CD4-positive, alpha-beta T cell (primary cell): ENCODE results near the gene SLC4A2. TPM values are rescaled to one million over a fixed set of nuclear protein-coding genes. Genes with fewer than 3 reads are reported as not detected.

Source experiments
- ATAC-seq: fragments of 200-7000 bp; cut with Tn5 transposase; one replicate; pipeline ENCODE4 v1.10.0; 2022; ENCODE audit warnings: mild to moderate bottlenecking; ENCODE audit not compliant: poor library complexity
- CTCF ChIA-PET: fragments of 350-600 bp; sonication (Branson Sonifier 250); formaldehyde crosslinking; loops from one replicate; lab custom pipeline; 2021; ENCODE audit warnings: antibody characterized with exemption, inconsistent platforms; lab: Charles Lee
- POLR2A ChIA-PET: fragments of 350-600 bp; sonication (Branson Sonifier 250); formaldehyde crosslinking; loops from one replicate; lab custom pipeline; 2021; ENCODE audit warnings: antibody characterized with exemption, inconsistent platforms; lab: Charles Lee
- DNase-seq, 14 experiments: peaks; one replicate each; pipeline ENCODE4 v3.0.0-alpha.2; 2013 to 2020; ENCODE audit warnings: mixed read lengths in 2 of 14
- H3K27ac ChIP-seq, 2 donors: one replicate each; pipeline versions ENCODE4 v1.5.1 to v1.7.0; 2013; ENCODE audit warnings: low read length in 2 of 2, low read depth in 1 of 2, mild to moderate bottlenecking in 1 of 2
- H3K27me3 ChIP-seq, 2 experiments: 1 replicate in 1 of 2; 2 replicates in 1 of 2; pipeline versions ENCODE4 v1.6.1 to v1.7.0; 2013; ENCODE audit warnings: low read length in 2 of 2, control low read depth in 1 of 2, mild to moderate bottlenecking in 1 of 2, moderate library complexity in 1 of 2; ENCODE audit not compliant: insufficient read depth in 2 of 2, control insufficient read depth in 1 of 2
- H3K36me3 ChIP-seq: one replicate; pipeline ENCODE4 v1.6.1; 2013; ENCODE audit warnings: low read length, control low read depth; ENCODE audit not compliant: insufficient read depth
- H3K4me1 ChIP-seq: one replicate; pipeline ENCODE4 v1.6.1; 2013; ENCODE audit warnings: low read length, control low read depth; ENCODE audit not compliant: insufficient read depth
- H3K4me3 ChIP-seq: one replicate; pipeline ENCODE4 v1.5.1; 2013; ENCODE audit warnings: mild to moderate bottlenecking, low read length, moderate library complexity
- H3K9me3 ChIP-seq, 2 experiments: 1 replicate in 1 of 2; 2 replicates in 1 of 2; pipeline versions ENCODE4 v1.6.1 to v1.7.0; 2013; ENCODE audit warnings: low read length in 2 of 2, mild to moderate bottlenecking in 2 of 2, control low read depth in 1 of 2, moderate library complexity in 1 of 2; ENCODE audit not compliant: control insufficient read depth in 1 of 2, insufficient read depth in 1 of 2
- H3K27ac Mint-ChIP-seq: one replicate; pipeline ENCODE4 v1.8.0; 2020; ENCODE audit warnings: mixed read lengths
- H3K27me3 Mint-ChIP-seq: one replicate; pipeline ENCODE4 v1.8.0; 2021; ENCODE audit warnings: mixed read lengths
- H3K36me3 Mint-ChIP-seq: one replicate; pipeline ENCODE4 v1.8.0; 2021; ENCODE audit warnings: low read depth, mixed read lengths
- H3K4me1 Mint-ChIP-seq: one replicate; pipeline ENCODE4 v1.8.0; 2021; ENCODE audit warnings: low read depth, mixed read lengths
- H3K4me3 Mint-ChIP-seq: one replicate; pipeline ENCODE4 v1.8.0; 2020; ENCODE audit warnings: mild to moderate bottlenecking, mixed read lengths
- H3K9me3 Mint-ChIP-seq: one replicate; pipeline ENCODE4 v1.8.0; 2020; ENCODE audit warnings: mixed read lengths
- intact Hi-C, 2 experiments: fragments of 100-400 bp; cut with DNase I in 1 of 2; cut with micrococcal nuclease in 1 of 2; formaldehyde crosslinking; loops; one replicate each; pipeline versions ENCODE4 v1.15.1 to v1.9.0; 2023 to 2025; cut with DNase I, micrococcal nuclease
- total RNA-seq, 174 experiments: library from RNA in 2 of 174; stranded (reverse) in 2 of 174; gene quantifications; one replicate each; pipeline ENCODE4 v1.2.3 and lab custom pipeline; 2021 to 2026
- TF ChIP-seq, protein P1 (sequence below): fragments of 200-600 bp; IDR thresholded peaks from one replicate; pipeline ENCODE4 v1.8.0; 2022; ENCODE audit warnings: antibody characterized with exemption, mild to moderate bottlenecking

Gene SLC4A2
- total RNA-seq, 2 experiments from 2014 or later: 27.1 to 31.4 TPM

- POLR2A ChIA-PET: no interaction called here
- CTCF ChIA-PET: interaction anchor here (0.7 kb wide), 1 partner anchor 13 kb away, joined by 3 read pairs; no protein-coding TSS in a partner anchor
- H3K4me3 Mint-ChIP-seq: peak overlapping the region; percentile 34
These were observed 28.4 kb upstream of the SLC4A2 start for GRCh38 chr7:151031011-151031410.

GRCh38 chr7:151032936-151033863 is 26.2 kb upstream of the SLC4A2 start:
- H3K27ac Mint-ChIP-seq: no peak overlapping the region
- peaks cover 22% of the 10 kb centered on the region for H3K4me1 Mint-ChIP-seq
- no peak overlapping the region for H3K4me3 Mint-ChIP-seq
- Histone ChIP-seq H3K4me1 (peaks cover 13% of the 10 kb centered on the region), H3K4me3 (no peak overlapping the region), H3K9me3 (no peaks in the 10 kb centered on the region), H3K27ac (no peak overlapping the region), H3K27me3 (no peaks in the 10 kb centered on the region), H3K36me3 (peaks cover 52% of the 10 kb centered on the region)
- ATAC-seq: no peak
- ChIA-PET POLR2A (interaction anchor here (0.9 kb wide), 1 partner anchor 18 kb away, joined by 3 read pairs; no protein-coding TSS in a partner anchor), CTCF (no interaction called here)
- TF ChIP-seq, protein P1, sequence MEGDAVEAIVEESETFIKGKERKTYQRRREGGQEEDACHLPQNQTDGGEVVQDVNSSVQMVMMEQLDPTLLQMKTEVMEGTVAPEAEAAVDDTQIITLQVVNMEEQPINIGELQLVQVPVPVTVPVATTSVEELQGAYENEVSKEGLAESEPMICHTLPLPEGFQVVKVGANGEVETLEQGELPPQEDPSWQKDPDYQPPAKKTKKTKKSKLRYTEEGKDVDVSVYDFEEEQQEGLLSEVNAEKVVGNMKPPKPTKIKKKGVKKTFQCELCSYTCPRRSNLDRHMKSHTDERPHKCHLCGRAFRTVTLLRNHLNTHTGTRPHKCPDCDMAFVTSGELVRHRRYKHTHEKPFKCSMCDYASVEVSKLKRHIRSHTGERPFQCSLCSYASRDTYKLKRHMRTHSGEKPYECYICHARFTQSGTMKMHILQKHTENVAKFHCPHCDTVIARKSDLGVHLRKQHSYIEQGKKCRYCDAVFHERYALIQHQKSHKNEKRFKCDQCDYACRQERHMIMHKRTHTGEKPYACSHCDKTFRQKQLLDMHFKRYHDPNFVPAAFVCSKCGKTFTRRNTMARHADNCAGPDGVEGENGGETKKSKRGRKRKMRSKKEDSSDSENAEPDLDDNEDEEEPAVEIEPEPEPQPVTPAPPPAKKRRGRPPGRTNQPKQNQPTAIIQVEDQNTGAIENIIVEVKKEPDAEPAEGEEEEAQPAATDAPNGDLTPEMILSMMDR: no peak
- H3K36me3 Mint-ChIP-seq: peaks cover 49% of the 10 kb centered on the region
- intact Hi-C loops: no loop called here
- no peak for DNase-seq
- no peaks in the 10 kb centered on the region for H3K27me3 Mint-ChIP-seq
- H3K9me3 Mint-ChIP-seq: no peaks in the 10 kb centered on the region

More at GRCh38 chr7:151031011-151031410, 28.4 kb upstream of the SLC4A2 start:
- no peaks in the 10 kb centered on the region for H3K9me3 Mint-ChIP-seq
- intact Hi-C loops: no loop called here
- H3K27ac Mint-ChIP-seq: no peak overlapping the region
- Histone ChIP-seq H3K4me3 (no peak overlapping the region), H3K4me1 (peaks cover 22% of the 10 kb centered on the region), H3K27me3 (no peaks in the 10 kb centered on the region), H3K27ac (no peak overlapping the region), H3K9me3 (no peaks in the 10 kb centered on the region), H3K36me3 (peaks cover 37% of the 10 kb centered on the region)
- DNase-seq (no peak), ATAC-seq (no peak)
- TF ChIP-seq, protein P1: no peak
- H3K4me1 Mint-ChIP-seq: peaks cover 41% of the 10 kb centered on the region
- no peaks in the 10 kb centered on the region for H3K27me3 Mint-ChIP-seq
- H3K36me3 Mint-ChIP-seq: peaks cover 39% of the 10 kb centered on the region

GRCh38 chr7:151033864-151034249 is 25.5 kb upstream of the SLC4A2 start:
- Mint-ChIP-seq H3K27me3 (no peaks in the 10 kb centered on the region), H3K9me3 (no peaks in the 10 kb centered on the region), H3K27ac (no peak overlapping the region), H3K36me3 (peaks cover 46% of the 10 kb centered on the region), H3K4me1 (peaks cover 15% of the 10 kb centered on the region), H3K4me3 (no peak overlapping the region)
- intact Hi-C loops: no loop called here
- H3K27ac ChIP-seq: no peak overlapping the region
- TF ChIP-seq, protein P1: no peak
- H3K36me3 ChIP-seq: peaks cover 52% of the 10 kb centered on the region
- no peaks in the 10 kb centered on the region for H3K9me3 ChIP-seq
- H3K4me1 ChIP-seq: peaks cover 10% of the 10 kb centered on the region
- ATAC-seq: no peak
- no peaks in the 10 kb centered on the region for H3K27me3 ChIP-seq
- CTCF ChIA-PET: no interaction called here
- POLR2A ChIA-PET: interaction anchor here (0.9 kb wide), 1 partner anchor 17 kb away, joined by 3 read pairs; no protein-coding TSS in a partner anchor
- H3K4me3 ChIP-seq: no peak overlapping the region
- no peak for DNase-seq
